ENCODE data around the gene PTPDC1.

The PTPDC1 gene

DNA sequence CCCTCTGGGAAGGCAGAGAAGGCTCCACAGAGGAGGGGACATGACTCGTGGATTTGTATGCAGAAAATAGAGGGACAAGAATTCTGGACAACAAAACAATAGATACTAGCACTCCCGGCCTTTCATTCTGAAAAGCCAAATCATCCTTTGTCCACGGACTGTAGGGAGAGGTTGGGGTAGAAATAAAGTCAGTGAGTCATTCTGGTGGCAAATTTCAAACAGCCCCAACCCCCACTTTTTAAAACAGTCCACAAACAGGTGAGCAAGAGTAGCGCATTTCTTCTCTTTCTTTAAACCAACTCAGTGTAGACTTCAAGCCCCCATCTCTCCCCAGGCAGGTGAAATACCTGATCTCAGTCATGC is 56.1 kb downstream of the PTPDC1 start:
- TF ChIP-seq, protein P1, sequence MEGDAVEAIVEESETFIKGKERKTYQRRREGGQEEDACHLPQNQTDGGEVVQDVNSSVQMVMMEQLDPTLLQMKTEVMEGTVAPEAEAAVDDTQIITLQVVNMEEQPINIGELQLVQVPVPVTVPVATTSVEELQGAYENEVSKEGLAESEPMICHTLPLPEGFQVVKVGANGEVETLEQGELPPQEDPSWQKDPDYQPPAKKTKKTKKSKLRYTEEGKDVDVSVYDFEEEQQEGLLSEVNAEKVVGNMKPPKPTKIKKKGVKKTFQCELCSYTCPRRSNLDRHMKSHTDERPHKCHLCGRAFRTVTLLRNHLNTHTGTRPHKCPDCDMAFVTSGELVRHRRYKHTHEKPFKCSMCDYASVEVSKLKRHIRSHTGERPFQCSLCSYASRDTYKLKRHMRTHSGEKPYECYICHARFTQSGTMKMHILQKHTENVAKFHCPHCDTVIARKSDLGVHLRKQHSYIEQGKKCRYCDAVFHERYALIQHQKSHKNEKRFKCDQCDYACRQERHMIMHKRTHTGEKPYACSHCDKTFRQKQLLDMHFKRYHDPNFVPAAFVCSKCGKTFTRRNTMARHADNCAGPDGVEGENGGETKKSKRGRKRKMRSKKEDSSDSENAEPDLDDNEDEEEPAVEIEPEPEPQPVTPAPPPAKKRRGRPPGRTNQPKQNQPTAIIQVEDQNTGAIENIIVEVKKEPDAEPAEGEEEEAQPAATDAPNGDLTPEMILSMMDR (IDR thresholded peaks at IDR 0.05) = no peak

- TF ChIP-seq, protein P1 (IDR thresholded peaks at IDR 0.05) = no peak
Observed at GRCh38 chr9:94140791-94141790, 56.8 kb downstream of the PTPDC1 start.

- TF ChIP-seq, protein P1 (IDR thresholded peaks at IDR 0.05) = no peak
Observed at GRCh38 chr9:94142353-94142752, 58.1 kb downstream of the PTPDC1 start.

DNA sequence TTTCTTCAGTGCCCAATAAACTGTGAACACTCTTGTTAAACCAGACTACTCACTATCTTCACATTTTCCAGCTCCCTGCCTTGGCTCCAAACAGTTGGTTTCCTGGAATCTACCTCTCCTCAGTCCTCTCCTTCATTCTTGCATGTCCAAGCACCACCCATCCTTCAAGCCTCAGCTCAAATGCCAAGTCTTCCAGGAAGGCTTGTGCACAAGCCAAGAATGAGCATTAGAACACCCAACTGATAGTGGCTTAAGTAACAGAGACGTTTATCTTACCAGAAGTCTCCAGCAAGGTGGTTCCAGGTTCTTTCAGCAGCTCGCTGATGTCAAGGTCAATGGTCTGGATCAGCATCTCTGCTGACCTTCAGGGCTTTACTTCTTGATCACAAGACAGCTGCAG is 60.1 kb downstream of the PTPDC1 start:
- TF ChIP-seq, protein P1 (IDR thresholded peaks at IDR 0.05) = no peak

GRCh38 chr9:94145640-94146039 is 61.4 kb downstream of the PTPDC1 start:
- TF ChIP-seq, protein P1 (IDR thresholded peaks at IDR 0.05) = no peak

- TF ChIP-seq, protein P1 (IDR thresholded peaks at IDR 0.05) = no peak
Observed at GRCh38 chr9:94147776-94148175, 63.5 kb downstream of the PTPDC1 start.

DNA sequence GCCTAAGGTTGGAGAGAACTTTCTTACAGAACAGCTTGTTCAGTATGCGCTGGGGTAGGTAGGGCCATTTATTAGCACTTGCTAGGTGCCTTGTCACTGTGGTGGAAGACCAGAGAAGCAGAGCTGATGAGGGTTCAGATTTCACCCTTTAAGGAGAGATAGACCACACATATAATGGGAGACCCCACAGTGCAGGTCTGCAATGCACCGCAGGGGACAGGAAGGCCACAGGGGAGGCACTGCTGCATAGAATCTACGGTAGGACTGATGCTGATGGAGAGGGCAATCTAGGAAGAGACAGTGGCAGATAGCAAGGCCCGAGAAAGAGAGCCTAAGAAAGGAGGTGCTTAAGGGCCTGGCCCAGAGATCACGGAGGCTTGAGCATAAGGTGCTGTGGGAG is 64.2 kb downstream of the PTPDC1 start:
- TF ChIP-seq, protein P1 (IDR thresholded peaks at IDR 0.05) = no peak

Data from LNCAP (cell line).